H1 (cell line): ENCODE measurements around the gene PSAP. TPM values are rescaled to one million over a fixed set of nuclear protein-coding genes. Genes with fewer than 3 reads are reported as not detected.

ENCODE experiments used
- CTCF ChIA-PET: fragments of 300-600 bp; sonication (Branson Sonifier 250); formaldehyde crosslinking; loops from one replicate; lab custom pipeline; 2021; ENCODE audit not compliant: partially characterized antibody; lab: Charles Lee
- POLR2A ChIA-PET: fragments of 300-600 bp; sonication (Branson Sonifier 250); formaldehyde crosslinking; loops from one replicate; lab custom pipeline; 2021; ENCODE audit warnings: inconsistent platforms; ENCODE audit not compliant: partially characterized antibody; lab: Charles Lee
- DNase-seq, 2 experiments: peaks; one replicate each; pipeline versions ENCODE4 v3.0.0 to v3.0.0-alpha.2; 2010 to 2022; ENCODE audit warnings: low spot score in 2 of 2, low read depth in 1 of 2, mixed read lengths in 1 of 2
- FAIRE-seq: peaks from 2 replicates; lab custom pipeline; 2011; peaks lifted over from hg19 to GRCh38; lab: Jason Lieb, UNC
- H2AFZ ChIP-seq: 2 replicates; pipeline ENCODE4 v1.8.1; 2012; ENCODE audit warnings: low read length, inconsistent platforms
- H2AK5ac ChIP-seq: 2 replicates; pipeline ENCODE4 v1.6.1; 2013; ENCODE audit warnings: low read depth, low read length
- H2BK120ac ChIP-seq: replicated peaks from 2 replicates; pipeline ENCODE3; 2013; ENCODE audit warnings: low read depth, low read length, inconsistent platforms
- H2BK12ac ChIP-seq: 2 replicates; pipeline ENCODE4 v1.6.1; 2013; ENCODE audit warnings: low read depth, low read length
- H2BK15ac ChIP-seq: 2 replicates; pipeline ENCODE4 v1.6.1; 2013; ENCODE audit warnings: low read length
- H2BK20ac ChIP-seq: 2 replicates; pipeline ENCODE4 v1.6.1; 2013; ENCODE audit warnings: low read length
- H2BK5ac ChIP-seq: 2 replicates; pipeline ENCODE4 v1.6.1; 2013; ENCODE audit warnings: low read depth, low read length
- H3K14ac ChIP-seq: 2 replicates; pipeline ENCODE4 v1.6.1; 2013; ENCODE audit warnings: inconsistent platforms; ENCODE audit not compliant: insufficient read length
- H3K18ac ChIP-seq: 2 replicates; pipeline ENCODE4 v1.6.1; 2013; ENCODE audit warnings: low read length; ENCODE audit errors: extremely low read depth
- H3K23ac ChIP-seq: 2 replicates; pipeline ENCODE4 v1.6.1; 2013; ENCODE audit warnings: inconsistent platforms; ENCODE audit not compliant: insufficient read length
- H3K23me2 ChIP-seq: 2 replicates; pipeline ENCODE4 v1.6.1; 2013; ENCODE audit warnings: low read depth, low read length
- H3K27ac ChIP-seq: 2 replicates; pipeline ENCODE4 v1.6.1; 2011; ENCODE audit warnings: low read depth, low read length, inconsistent platforms
- H3K27me3 ChIP-seq, 4 experiments: replicated peaks in 1 of 4; 1 replicate in 1 of 4; 2 replicates in 3 of 4; pipeline versions ENCODE4 v1.6.1 to v1.8.1; 2011 to 2013; ENCODE audit warnings: low read length in 3 of 4, mild to moderate bottlenecking in 3 of 4, inconsistent platforms in 2 of 4, mixed read lengths in 2 of 4, moderate library complexity in 1 of 4; ENCODE audit not compliant: control insufficient read depth in 3 of 4, insufficient read depth in 3 of 4; ENCODE audit errors: extremely low read depth in 1 of 4
- H3K36me3 ChIP-seq, 4 experiments: 2 replicates each; pipeline versions ENCODE4 v1.6.1 to v1.8.1; 2011 to 2013; ENCODE audit warnings: mild to moderate bottlenecking in 4 of 4, low read length in 3 of 4, moderate library complexity in 2 of 4, control low read depth in 1 of 4, inconsistent platforms in 1 of 4; ENCODE audit not compliant: insufficient read depth in 4 of 4, control insufficient read depth in 2 of 4
- H3K4ac ChIP-seq: replicated peaks from 2 replicates; pipeline ENCODE3; 2013; ENCODE audit warnings: low read length, low read depth, mixed read lengths, inconsistent platforms; ENCODE audit not compliant: insufficient read length
- H3K4me1 ChIP-seq, 4 experiments: replicated peaks in 1 of 4; 1 replicate in 1 of 4; 2 replicates in 3 of 4; pipeline versions ENCODE4 v1.6.1 to v1.8.1; 2011 to 2013; ENCODE audit warnings: low read length in 3 of 4, inconsistent platforms in 2 of 4, mixed read lengths in 1 of 4; ENCODE audit not compliant: insufficient read depth in 4 of 4, control insufficient read depth in 3 of 4
- H3K4me2 ChIP-seq, 2 experiments: 2 replicates each; pipeline versions ENCODE4 v1.6.1 to v1.8.1; 2011 to 2013; ENCODE audit warnings: low read depth in 2 of 2, low read length in 2 of 2, control low read depth in 1 of 2, inconsistent platforms in 1 of 2, mild to moderate bottlenecking in 1 of 2; ENCODE audit not compliant: insufficient read depth in 1 of 2
- H3K4me3 ChIP-seq, 4 experiments: fragments of 200-600, 300-600 bp in 1 of 4; sonication (generic), shearing (Covaris generic), sonication (Bioruptor Twin) in 1 of 4; 2 replicates each; pipeline versions ENCODE4 v1.5.1 to v1.8.1; 2011 to 2016; ENCODE audit warnings: low read length in 4 of 4, low read depth in 3 of 4, control low read depth in 2 of 4, inconsistent platforms in 2 of 4, mild to moderate bottlenecking in 2 of 4, mixed read lengths in 1 of 4, moderate library complexity in 1 of 4; ENCODE audit not compliant: insufficient read depth in 2 of 4; ENCODE audit errors: extremely low read depth in 1 of 4
- H3K56ac ChIP-seq: replicated peaks from 2 replicates; pipeline ENCODE3; 2013; ENCODE audit warnings: low read depth, mild to moderate bottlenecking, mixed read lengths, low read length, inconsistent platforms; ENCODE audit not compliant: insufficient read length
- H3K79me1 ChIP-seq: 2 replicates; pipeline ENCODE4 v1.6.1; 2013; ENCODE audit warnings: low read depth, low read length, control low read depth
- H3K79me2 ChIP-seq, 2 experiments: 2 replicates each; pipeline versions ENCODE4 v1.6.1 to v1.8.1; 2012 to 2013; ENCODE audit warnings: low read length in 2 of 2, mild to moderate bottlenecking in 2 of 2, inconsistent platforms in 1 of 2; ENCODE audit not compliant: insufficient read depth in 2 of 2, control insufficient read depth in 1 of 2
- H3K9ac ChIP-seq, 4 experiments: replicated peaks in 1 of 4; 1 replicate in 1 of 4; 2 replicates in 3 of 4; pipeline versions ENCODE4 v1.6.1 to v1.8.1; 2011 to 2013; ENCODE audit warnings: low read depth in 3 of 4, low read length in 3 of 4, control low read depth in 2 of 4, mild to moderate bottlenecking in 2 of 4, moderate library complexity in 2 of 4, inconsistent platforms in 1 of 4; ENCODE audit errors: extremely low read depth in 1 of 4
- H3K9me3 ChIP-seq, 2 experiments: 2 replicates each; pipeline versions ENCODE4 v1.6.1 to v1.8.1; 2012 to 2013; ENCODE audit warnings: mild to moderate bottlenecking in 2 of 2, moderate library complexity in 2 of 2, control low read depth in 1 of 2, inconsistent platforms in 1 of 2, low read depth in 1 of 2, low read length in 1 of 2, mixed read lengths in 1 of 2; ENCODE audit not compliant: insufficient read depth in 2 of 2
- H4K20me1 ChIP-seq, 2 experiments: replicated peaks in 1 of 2; 2 replicates each; pipeline versions ENCODE3 to v1.8.1; 2011 to 2013; ENCODE audit warnings: inconsistent platforms in 2 of 2, low read length in 2 of 2, mild to moderate bottlenecking in 1 of 2; ENCODE audit not compliant: insufficient read depth in 2 of 2, control insufficient read depth in 1 of 2
- H4K5ac ChIP-seq: 2 replicates; pipeline ENCODE4 v1.6.1; 2013; ENCODE audit warnings: low read length, low read depth, mixed read lengths, inconsistent platforms; ENCODE audit not compliant: insufficient read length
- H4K8ac ChIP-seq: 2 replicates; pipeline ENCODE4 v1.8.0; 2013; ENCODE audit warnings: mild to moderate bottlenecking, moderate library complexity, low read length, inconsistent platforms; ENCODE audit not compliant: insufficient read depth; ENCODE audit errors: extremely low read depth
- H4K91ac ChIP-seq: replicated peaks from 2 replicates; pipeline ENCODE3; 2013; ENCODE audit warnings: low read length, mixed read lengths, inconsistent platforms; ENCODE audit not compliant: insufficient read length
- CHD2 ChIP-seq: IDR thresholded peaks from 2 replicates; pipeline ENCODE4 v1.6.1; 2012; ENCODE audit warnings: low read length, improper control_type of control experiment
- CTBP2 ChIP-seq: IDR thresholded peaks from 2 replicates; pipeline ENCODE4 v1.7.0; 2011; ENCODE audit warnings: borderline replicate concordance, mild to moderate bottlenecking, moderate library complexity, mixed read lengths, low read length; ENCODE audit not compliant: insufficient read depth, insufficient read length
- POU5F1 ChIP-seq: IDR thresholded peaks from 2 replicates; pipeline ENCODE4 v1.6.1; 2011; ENCODE audit warnings: low read depth, mild to moderate bottlenecking, low read length, moderate library complexity
- RBBP5 ChIP-seq: IDR thresholded peaks from 2 replicates; pipeline ENCODE4 v1.7.1; 2012; ENCODE audit warnings: low read depth, mild to moderate bottlenecking, inconsistent platforms, low read length, moderate library complexity, borderline replicate concordance
- RFX5 ChIP-seq: IDR thresholded peaks from 2 replicates; pipeline ENCODE4 v1.6.1; 2011; ENCODE audit warnings: low read depth, low read length, improper control_type of control experiment, borderline replicate concordance
- RNF2 ChIP-seq: fragments of 200-900, 300-1000 bp; sonication (generic); IDR thresholded peaks from 2 replicates; pipeline ENCODE4 v1.7.1; 2016; ENCODE audit warnings: borderline replicate concordance, low read depth, mild to moderate bottlenecking, antibody characterized with exemption, low read length; ENCODE audit not compliant: poor library complexity, severe bottlenecking; ENCODE audit errors: missing control alignments
- WGBS, 2 experiments: shearing (Covaris generic) in 1 of 2; methylation state at CpG; one replicate each; pipeline versions ENCODE4 v1.1.6 to v1.1.7; 2013 to 2015; ENCODE audit warnings: low lambda C conversion rate in 2 of 2, mixed read lengths in 2 of 2, inconsistent platforms in 1 of 2, low coverage in 1 of 2, missing lambda C conversion rate in 1 of 2; ENCODE audit not compliant: insufficient replicate concordance in 2 of 2, insufficient coverage in 1 of 2, insufficient read length in 1 of 2; ENCODE audit errors: extremely low coverage in 1 of 2, missing lambda C conversion rate in 1 of 2; 5-methylcytosine and 5-hydroxymethylcytosine counted together
- polyA plus RNA-seq, 7 experiments: library from polyadenylated mRNA; depleted of rRNA in 3 of 7; stranded (reverse) in 5 of 7; unstranded in 2 of 7; fragments of >200 nt in 5 of 7; fragments of 200-250 nt in 2 of 7; gene quantifications; 1 replicate in 5 of 7; 2 replicates in 1 of 7; 4 replicates in 1 of 7; pipeline versions ENCODE4 v1.2.1 to v1.2.3, GENCODE V29; 2011 to 2013; ENCODE audit warnings: missing spikeins in 2 of 7, mixed read lengths in 2 of 7
- total RNA-seq: library from RNA; stranded (reverse); fragmentation: NEBNext Ultra II Directional; extraction: Animal tissue kit (Norgen Biotek cat#: 25700); gene quantifications from 2 replicates; pipeline ENCODE4 v1.2.1, GENCODE V29; 2021
- TF ChIP-seq, protein P1 (sequence below), 3 experiments: IDR thresholded peaks; 1 replicate in 2 of 3; 2 replicates in 1 of 3; pipeline versions ENCODE4 v1.5.1 to v1.6.1; 2011; ENCODE audit warnings: low read length in 3 of 3, mild to moderate bottlenecking in 3 of 3, inconsistent platforms in 2 of 3, low read depth in 1 of 3, moderate library complexity in 1 of 3; ENCODE audit not compliant: insufficient read depth in 1 of 3; ENCODE audit errors: control extremely low read depth in 1 of 3

The PSAP gene
- total and polyA plus RNA-seq, 2 of the 8 experiments (the other 6 are each of a cell fraction or from before 2014, with no cell fraction given): 386 to 504 TPM

- Histone ChIP-seq H2BK5ac (peak overlapping the region; percentile 75; the same call in 1 of the 2 replicates), H3K18ac (no peak overlapping the region), H3K14ac (no peak overlapping the region), H2AFZ (no peak overlapping the region), H4K91ac (no peak overlapping the region), H2BK15ac (no peak overlapping the region), H3K23ac (no peak overlapping the region), H3K4me1 (peaks cover 10 to 27% (median 11%) of the 10 kb centered on the region in 4 experiments), H3K4me2 (no peak overlapping the region), H3K4ac (no peak overlapping the region), H2BK20ac (no peak overlapping the region), H4K5ac (no peak overlapping the region), H3K36me3 (peaks cover 8 to 12% (median 11%) of the 10 kb centered on the region in 4 experiments), H3K27ac (peak overlapping the region; percentile 43; the same call in 1 of the 2 replicates), H2BK12ac (no peak overlapping the region), H3K56ac (no peak overlapping the region), H3K9me3 (no peaks in the 10 kb centered on the region), H2BK120ac (no peak overlapping the region), H3K79me1 (peaks cover 21% of the 10 kb centered on the region), H3K27me3 (no peaks in the 10 kb centered on the region), H3K23me2 (no peaks in the 10 kb centered on the region), H3K9ac (no peak overlapping the region), H3K4me3 (no peak overlapping the region), H4K8ac (no peak overlapping the region), H3K79me2 (peaks cover 41 to 88% of the 10 kb centered on the region in 2 experiments), H4K20me1 (peaks cover 35 to 40% of the 10 kb centered on the region in 2 experiments), H2AK5ac (peak overlapping the region; percentile 11; the same call in 1 of the 2 replicates)
- CTCF ChIA-PET: interaction anchor here (0.6 to 11.0 kb wide), 13 partner anchors 10 to 107 kb away, joined by 3 to 113 read pairs (median 5); partner anchors contain the start of gene VSIR
- WGBS, 2 experiments: 89% methylated on average over 11 of the region's 11 CpGs; no CpG with 5 or more reads in 1 of the 2 experiments
- DNase-seq (no peak), FAIRE-seq (no peak)
- POLR2A ChIA-PET: interaction anchor here (1.5 to 2.8 kb wide), 2 partner anchors 15 to 24 kb away, joined by 5 to 11 read pairs; partner anchors contain the start of gene PSAP
- TF ChIP-seq POU5F1 (no peak), CTBP2 (no peak), RBBP5 (no peak), RFX5 (no peak), RNF2 (no peak), CHD2 (no peak)
- TF ChIP-seq, protein P1, sequence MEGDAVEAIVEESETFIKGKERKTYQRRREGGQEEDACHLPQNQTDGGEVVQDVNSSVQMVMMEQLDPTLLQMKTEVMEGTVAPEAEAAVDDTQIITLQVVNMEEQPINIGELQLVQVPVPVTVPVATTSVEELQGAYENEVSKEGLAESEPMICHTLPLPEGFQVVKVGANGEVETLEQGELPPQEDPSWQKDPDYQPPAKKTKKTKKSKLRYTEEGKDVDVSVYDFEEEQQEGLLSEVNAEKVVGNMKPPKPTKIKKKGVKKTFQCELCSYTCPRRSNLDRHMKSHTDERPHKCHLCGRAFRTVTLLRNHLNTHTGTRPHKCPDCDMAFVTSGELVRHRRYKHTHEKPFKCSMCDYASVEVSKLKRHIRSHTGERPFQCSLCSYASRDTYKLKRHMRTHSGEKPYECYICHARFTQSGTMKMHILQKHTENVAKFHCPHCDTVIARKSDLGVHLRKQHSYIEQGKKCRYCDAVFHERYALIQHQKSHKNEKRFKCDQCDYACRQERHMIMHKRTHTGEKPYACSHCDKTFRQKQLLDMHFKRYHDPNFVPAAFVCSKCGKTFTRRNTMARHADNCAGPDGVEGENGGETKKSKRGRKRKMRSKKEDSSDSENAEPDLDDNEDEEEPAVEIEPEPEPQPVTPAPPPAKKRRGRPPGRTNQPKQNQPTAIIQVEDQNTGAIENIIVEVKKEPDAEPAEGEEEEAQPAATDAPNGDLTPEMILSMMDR (IDR thresholded peaks at IDR 0.05; ENCODE audit: control extremely low read depth in 1 of 3, insufficient read depth in 1 of 3, low read depth in 1 of 3, low read length in 3 of 3): no peak
Measured at GRCh38 chr10:71835671-71836595, 15.1 kb downstream of the PSAP start.
